Choroid plexus epithelial cell (primary cell): Measurements from ENCODE around the gene UVSSA.

Experiments
- DNase-seq: peaks from one replicate; pipeline ENCODE4 v3.0.0-alpha.2; 2010; ENCODE audit warnings: low read depth
- H3K4me3 ChIP-seq: 2 replicates; pipeline ENCODE4 v1.5.1; 2011; ENCODE audit warnings: low read depth, mild to moderate bottlenecking, control low read depth, low read length, moderate library complexity
- TF ChIP-seq, protein P1 (sequence below): conservative IDR thresholded peaks from 2 replicates; pipeline ENCODE4 v1.5.1; 2011; ENCODE audit warnings: low read depth, mild to moderate bottlenecking, control low read depth, inconsistent platforms, low read length, moderate library complexity

Gene UVSSA

GRCh38 chr4:1325176-1325480 lies 21.9 kb upstream of the UVSSA start:
- H3K4me3 ChIP-seq = no peak overlapping the region
- no peak for DNase-seq
- TF ChIP-seq, protein P1, sequence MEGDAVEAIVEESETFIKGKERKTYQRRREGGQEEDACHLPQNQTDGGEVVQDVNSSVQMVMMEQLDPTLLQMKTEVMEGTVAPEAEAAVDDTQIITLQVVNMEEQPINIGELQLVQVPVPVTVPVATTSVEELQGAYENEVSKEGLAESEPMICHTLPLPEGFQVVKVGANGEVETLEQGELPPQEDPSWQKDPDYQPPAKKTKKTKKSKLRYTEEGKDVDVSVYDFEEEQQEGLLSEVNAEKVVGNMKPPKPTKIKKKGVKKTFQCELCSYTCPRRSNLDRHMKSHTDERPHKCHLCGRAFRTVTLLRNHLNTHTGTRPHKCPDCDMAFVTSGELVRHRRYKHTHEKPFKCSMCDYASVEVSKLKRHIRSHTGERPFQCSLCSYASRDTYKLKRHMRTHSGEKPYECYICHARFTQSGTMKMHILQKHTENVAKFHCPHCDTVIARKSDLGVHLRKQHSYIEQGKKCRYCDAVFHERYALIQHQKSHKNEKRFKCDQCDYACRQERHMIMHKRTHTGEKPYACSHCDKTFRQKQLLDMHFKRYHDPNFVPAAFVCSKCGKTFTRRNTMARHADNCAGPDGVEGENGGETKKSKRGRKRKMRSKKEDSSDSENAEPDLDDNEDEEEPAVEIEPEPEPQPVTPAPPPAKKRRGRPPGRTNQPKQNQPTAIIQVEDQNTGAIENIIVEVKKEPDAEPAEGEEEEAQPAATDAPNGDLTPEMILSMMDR = no peak

- TF ChIP-seq, protein P1 = no peak
- DNase-seq = no peak
- no peak overlapping the region for H3K4me3 ChIP-seq
These were observed 21.1 kb upstream of the UVSSA start for GRCh38 chr4:1325681-1326635.

- no peak for DNase-seq
- TF ChIP-seq, protein P1 = no peak
These were observed 20.1 kb upstream of the UVSSA start for GRCh38 chr4:1326751-1327525.

GRCh38 chr4:1327526-1328266 lies 19.3 kb upstream of the UVSSA start:
- TF ChIP-seq, protein P1 = no peak
- H3K4me3 ChIP-seq = no peak overlapping the region
- DNase-seq = no peak

More at GRCh38 chr4:1326751-1327525, 20.1 kb upstream of the UVSSA start:
- H3K4me3 ChIP-seq = no peak overlapping the region

- no peak overlapping the region for H3K4me3 ChIP-seq
- DNase-seq = no peak
- TF ChIP-seq, protein P1 = no peak
These were observed 18.5 kb upstream of the UVSSA start for GRCh38 chr4:1328267-1329155.
